OCI-LY1 (cell line): Measurements from ENCODE around the gene LGALS12.
"Not testable (repeated sequence)": the region's sequence is repeated elsewhere in the genome, so short reads cannot be mapped to it uniquely, and the experiment has no call there.

Experiments used
- H2AFZ ChIP-seq: fragments of 200-600 bp; sonication (generic), shearing (Covaris generic); 2 replicates; pipeline ENCODE4 v1.6.0; 2014; ENCODE audit warnings: antibody characterized with exemption, mild to moderate bottlenecking, low read length
- H3F3A ChIP-seq: fragments of 200-600 bp; sonication (generic), shearing (Covaris generic); 2 replicates; pipeline ENCODE4 v1.6.0; 2014; ENCODE audit warnings: mild to moderate bottlenecking, antibody characterized with exemption, low read length, moderate library complexity; ENCODE audit not compliant: insufficient read depth
- H3K27ac ChIP-seq: fragments of 200-600 bp; sonication (generic); 2 replicates; pipeline ENCODE4 v1.5.1; 2014; ENCODE audit warnings: low read length, mixed run types, mild to moderate bottlenecking, low read depth; ENCODE audit not compliant: poor library complexity, severe bottlenecking
- H3K27me3 ChIP-seq: fragments of 200-600 bp; sonication (generic); 2 replicates; pipeline ENCODE4 v1.6.0; 2014; ENCODE audit warnings: antibody characterized with exemption, mild to moderate bottlenecking, low read length, moderate library complexity; ENCODE audit not compliant: insufficient read depth
- H3K36me3 ChIP-seq: fragments of 200-600 bp; sonication (generic); 2 replicates; pipeline ENCODE4 v1.6.1; 2014; ENCODE audit warnings: mild to moderate bottlenecking, antibody characterized with exemption, low read length, moderate library complexity, mixed read lengths; ENCODE audit not compliant: insufficient read depth
- H3K4me1 ChIP-seq: fragments of 200-600 bp; sonication (generic); 2 replicates; pipeline ENCODE4 v1.5.1; 2014; ENCODE audit warnings: mild to moderate bottlenecking, low read length, moderate library complexity; ENCODE audit not compliant: insufficient read depth, severe bottlenecking
- H3K4me2 ChIP-seq: fragments of 200-600 bp; sonication (generic), shearing (Covaris generic); 2 replicates; pipeline ENCODE4 v1.6.1; 2014; ENCODE audit warnings: low read length
- H3K4me3 ChIP-seq: fragments of 200-600 bp; sonication (generic); 2 replicates; pipeline ENCODE4 v1.5.1; 2014; ENCODE audit warnings: low read length, low read depth, mild to moderate bottlenecking, mixed read lengths; ENCODE audit not compliant: poor library complexity, severe bottlenecking
- H3K79me2 ChIP-seq: fragments of 200-600 bp; shearing (Covaris generic); 2 replicates; pipeline ENCODE4 v1.6.1; 2016; ENCODE audit warnings: mixed run types, low read length, mixed read lengths; ENCODE audit not compliant: insufficient read depth
- H3K9ac ChIP-seq: fragments of 200-600 bp; sonication (generic), shearing (Covaris generic); 2 replicates; pipeline ENCODE4 v1.6.1; 2014; ENCODE audit warnings: mild to moderate bottlenecking, low read length, mixed read lengths
- H3K9me2 ChIP-seq: fragments of 200-600 bp; sonication (generic), shearing (Covaris generic); 2 replicates; pipeline ENCODE4 v1.6.1; 2014; ENCODE audit warnings: low read depth, mild to moderate bottlenecking, low read length, mixed read lengths
- H3K9me3 ChIP-seq: fragments of 200-600 bp; shearing (Covaris generic); 2 replicates; pipeline ENCODE4 v1.6.1; 2014; ENCODE audit warnings: low read length, mixed read lengths
- H4K20me1 ChIP-seq: fragments of 200-600 bp; sonication (generic), shearing (Covaris generic); 2 replicates; pipeline ENCODE4 v1.6.0; 2016; ENCODE audit warnings: mild to moderate bottlenecking, low read length; ENCODE audit not compliant: insufficient read depth
- CTCF ChIP-seq: fragments of 200-600 bp; sonication (generic), shearing (Covaris generic); IDR thresholded peaks from 2 replicates; pipeline ENCODE4 v1.5.1; 2017; ENCODE audit warnings: mild to moderate bottlenecking, antibody characterized with exemption, low read length, moderate library complexity, mixed read lengths
- EZH2 ChIP-seq: fragments of 200-600 bp; sonication (generic), shearing (Covaris generic); IDR thresholded peaks from 2 replicates; pipeline ENCODE4 v1.8.0; 2017; ENCODE audit warnings: borderline replicate concordance, mixed run types, mild to moderate bottlenecking, antibody characterized with exemption, low read length, moderate library complexity, mixed read lengths

LGALS12 gene

GRCh38 chr11:63535734-63536133, 29.9 kb downstream of the LGALS12 start:
- H3F3A ChIP-seq: no peaks in the 10 kb centered on the region
- no peak overlapping the region for H2AFZ ChIP-seq
- H3K4me1 ChIP-seq: peaks cover 11% of the 10 kb centered on the region
- H3K9me3 ChIP-seq: no peaks in the 10 kb centered on the region
- no peak overlapping the region for H3K4me3 ChIP-seq
- H4K20me1 ChIP-seq: no peaks in the 10 kb centered on the region
- no peaks in the 10 kb centered on the region for H3K79me2 ChIP-seq
- no peaks in the 10 kb centered on the region for H3K27me3 ChIP-seq
- no peak overlapping the region for H3K4me2 ChIP-seq
- no peak overlapping the region for H3K9ac ChIP-seq
- no peak for TF ChIP-seq EZH2
- TF ChIP-seq CTCF: no peak
- no peaks in the 10 kb centered on the region for H3K9me2 ChIP-seq
- no peaks in the 10 kb centered on the region for H3K36me3 ChIP-seq
- H3K27ac ChIP-seq: no peak overlapping the region

- H3K9me2 ChIP-seq: no peaks in the 10 kb centered on the region
- H3K4me1 ChIP-seq: peaks cover 11% of the 10 kb centered on the region
- no peaks in the 10 kb centered on the region for H4K20me1 ChIP-seq
- no peak within 1 kb of the TSS; the same call in 1 of the 2 replicates for H3K9ac ChIP-seq
- no peak within 1 kb of the TSS for H3K27ac ChIP-seq
- H3K4me3 ChIP-seq: peak within 1 kb of the TSS; percentile 21
- H3K4me2 ChIP-seq: peak within 1 kb of the TSS; percentile 46
- no peaks in the 10 kb centered on the region for H3K27me3 ChIP-seq
- H2AFZ ChIP-seq: peak within 1 kb of the TSS; percentile 23
- TF ChIP-seq EZH2 (no peak), CTCF (no peak)
- no peaks in the 10 kb centered on the region for H3K79me2 ChIP-seq
- no peaks in the 10 kb centered on the region for H3K36me3 ChIP-seq
- no peaks in the 10 kb centered on the region for H3K9me3 ChIP-seq
- H3F3A ChIP-seq: no peaks in the 10 kb centered on the region
These were observed 30.9 kb downstream of the LGALS12 start, which contains the start of gene PLAAT4 for GRCh38 chr11:63536669-63537292. TSS of gene PLAAT4 (plus strand) at chr11:63536808. CDS start at chr11:63536869, 61 bp downstream.

GRCh38 chr11:63537293-63538101, 31.6 kb downstream of the LGALS12 start:
- Histone ChIP-seq H2AFZ (no peak overlapping the region), H3K9me2 (no peaks in the 10 kb centered on the region), H3K27me3 (no peaks in the 10 kb centered on the region), H3K9ac (no peak overlapping the region), H3K79me2 (no peaks in the 10 kb centered on the region), H3K9me3 (no peaks in the 10 kb centered on the region), H4K20me1 (no peaks in the 10 kb centered on the region), H3K27ac (no peak overlapping the region), H3K4me1 (peaks cover 11% of the 10 kb centered on the region), H3K4me3 (no peak overlapping the region), H3K4me2 (peak overlapping the region; percentile 46), H3F3A (no peaks in the 10 kb centered on the region), H3K36me3 (no peaks in the 10 kb centered on the region)
- no peak for TF ChIP-seq EZH2
- no peak for TF ChIP-seq CTCF

- H3K9me2 ChIP-seq, H3K4me1 ChIP-seq, H2AFZ ChIP-seq, H3K27me3 ChIP-seq, H3K4me2 ChIP-seq, H3K36me3 ChIP-seq, H4K20me1 ChIP-seq, H3K9ac ChIP-seq, H3F3A ChIP-seq, H3K9me3 ChIP-seq, H3K79me2 ChIP-seq, H3K27ac ChIP-seq, H3K4me3 ChIP-seq: not testable (repeated sequence)
These were observed 36.6 kb downstream of the LGALS12 start for GRCh38 chr11:63542506-63542905.
